Measurements from ENCODE around the gene ZNF260. TPM values are rescaled to one million over a fixed set of nuclear protein-coding genes. Genes with fewer than 3 reads are reported as not detected.

ZNF260 gene
- total and polyA plus RNA-seq, 2 of the 13 experiments (the other 11 are each of a cell fraction or from before 2014, with no cell fraction given), result 2.8 to 10.5 TPM

GRCh38 chr19:36528921-36529518, 949 bp upstream of the ZNF260 start:
- peaks cover 16% of the 10 kb centered on the region for H3K9me3 ChIP-seq (ENCODE audit: low read length)
- H3K27me3 ChIP-seq (ENCODE audit: control insufficient read depth in 1 of 2, insufficient read depth in 2 of 2, low read length in 2 of 2), result no peaks in the 10 kb centered on the region; a peak in 1 of 5 replicates
- H3K36me3 ChIP-seq (replicated peaks in 1 of 2; ENCODE audit: control insufficient read depth in 1 of 2, insufficient read depth in 2 of 2, low read length in 2 of 2), result 0 out of 5 replicates have a peak, but pooled peaks cover 0 to 3% of the 10 kb centered on the region in 2 experiments
- POLR2A ChIA-PET, result interaction anchor here (1.0 to 2.2 kb wide), 13 partner anchors 36 to 1066 kb away, joined by 3 to 57 read pairs (median 9); partner anchors contain the start of genes ZFP14, ZNF146, ZNF345 and ZNF382
- peak overlapping the region; percentile 86 for H3K27ac ChIP-seq (ENCODE audit: extremely low read length, insufficient read depth, low read length)
- in situ Hi-C loops (cut with HindIII; ENCODE audit: extremely low pct_ligation_motif_present, low pct_unique_long_range_greater_than_20kb), result no loop called here
- no peak for FAIRE-seq
- WGBS (ENCODE audit: low lambda C conversion rate), result 3% methylated on average over 10 of the region's 12 CpGs
- CTCF ChIA-PET (ENCODE audit: low intra/inter-chr PET ratio, low total read pairs), result no interaction called here
- H3K4me1 ChIP-seq (ENCODE audit: insufficient read depth, low read length), result peaks cover 18% of the 10 kb centered on the region
- intact Hi-C loops (cut with micrococcal nuclease; ENCODE audit: unreplicated experiment), result loop anchor here (1.0 kb wide), 1 partner anchor 44 kb away; the partner anchor contains the start of gene ZNF529
- peak; percentile 8 for DNase-seq (ENCODE audit: low spot score)
- peaks cover 19% of the 10 kb centered on the region for H3K79me2 ChIP-seq (ENCODE audit: insufficient read depth, low read length)
- H3K9ac ChIP-seq (ENCODE audit: insufficient read depth, low read depth, low read length), result peak overlapping the region; percentile 90
- peak; percentile 21 for ATAC-seq
- H3K4me2 ChIP-seq (ENCODE audit: low read depth, low read length), result peak overlapping the region; percentile 100
- peak overlapping the region; percentile 88 for H2AFZ ChIP-seq (ENCODE audit: low read length)
- no peaks in the 10 kb centered on the region for H4K20me1 ChIP-seq (ENCODE audit: insufficient read depth, low read length)
- H3K4me3 ChIP-seq (replicated peaks in 1 of 3; ENCODE audit: insufficient read depth in 1 of 3, low read depth in 2 of 3, low read length in 3 of 3), result peak overlapping the region; percentile 73 to 93 (median 85)
- BruUV-seq (replicated peaks), result no TSS peak
- no peak for TF ChIP-seq LRRFIP1 (CRISPR knock-in tag; conservative IDR thresholded peaks at IDR 0.05)
- 0 out of 2 replicates have a peak, but pooled peaks have one; percentile 31 for TF ChIP-seq ZNF503 (CRISPR knock-in tag; IDR thresholded peaks at IDR 0.05)
- 0 out of 2 replicates have a peak, but pooled peaks have one; percentile 45 for TF ChIP-seq ADNP (CRISPR knock-in tag; IDR thresholded peaks at IDR 0.05)
- TF ChIP-seq EEA1 (CRISPR knock-in tag; IDR thresholded peaks at IDR 0.05; ENCODE audit: borderline replicate concordance), result no peak
- no peak for TF ChIP-seq ZNF33B (CRISPR knock-in tag; IDR thresholded peaks at IDR 0.05)
- 0 out of 2 replicates have a peak, but pooled peaks have one; percentile 1 for TF ChIP-seq FOXC1 (CRISPR knock-in tag; IDR thresholded peaks at IDR 0.05; ENCODE audit: borderline replicate concordance)
- TF ChIP-seq HMGXB4 (CRISPR knock-in tag; IDR thresholded peaks at IDR 0.05; ENCODE audit: borderline replicate concordance in 1 of 2, low read depth in 1 of 2), result 0 out of 4 replicates have a peak, but pooled peaks of 1 of the 2 experiments have one; percentile 2
- 0 out of 2 replicates have a peak, but pooled peaks have one; percentile 46 for TF ChIP-seq ZNF431 (CRISPR knock-in tag; IDR thresholded peaks at IDR 0.05; ENCODE audit: borderline replicate concordance, low read depth)
- peak; percentile 89; the same call in 1 of the 2 replicates for TF ChIP-seq ZNF256 (CRISPR knock-in tag; conservative IDR thresholded peaks at IDR 0.05)
- 0 out of 2 replicates have a peak, but pooled peaks have one; percentile 10 for TF ChIP-seq ZNF704 (CRISPR knock-in tag; IDR thresholded peaks at IDR 0.05; ENCODE audit: borderline replicate concordance)
- 0 out of 2 replicates have a peak, but pooled peaks have one; percentile 4 for TF ChIP-seq SOX13 (IDR thresholded peaks at IDR 0.05)
- TF ChIP-seq SOX13 (CRISPR knock-in tag; conservative IDR thresholded peaks at IDR 0.05 in 1 of 2, IDR thresholded peaks at IDR 0.05 in 1 of 2), result no peak
- TF ChIP-seq XRCC5 (optimal IDR thresholded peaks at IDR 0.05; ENCODE audit: low read length), result peak; percentile 1

All from HepG2 (cell line).